ENCODE measurements around the gene AMDHD2.

The AMDHD2 gene

DNA sequence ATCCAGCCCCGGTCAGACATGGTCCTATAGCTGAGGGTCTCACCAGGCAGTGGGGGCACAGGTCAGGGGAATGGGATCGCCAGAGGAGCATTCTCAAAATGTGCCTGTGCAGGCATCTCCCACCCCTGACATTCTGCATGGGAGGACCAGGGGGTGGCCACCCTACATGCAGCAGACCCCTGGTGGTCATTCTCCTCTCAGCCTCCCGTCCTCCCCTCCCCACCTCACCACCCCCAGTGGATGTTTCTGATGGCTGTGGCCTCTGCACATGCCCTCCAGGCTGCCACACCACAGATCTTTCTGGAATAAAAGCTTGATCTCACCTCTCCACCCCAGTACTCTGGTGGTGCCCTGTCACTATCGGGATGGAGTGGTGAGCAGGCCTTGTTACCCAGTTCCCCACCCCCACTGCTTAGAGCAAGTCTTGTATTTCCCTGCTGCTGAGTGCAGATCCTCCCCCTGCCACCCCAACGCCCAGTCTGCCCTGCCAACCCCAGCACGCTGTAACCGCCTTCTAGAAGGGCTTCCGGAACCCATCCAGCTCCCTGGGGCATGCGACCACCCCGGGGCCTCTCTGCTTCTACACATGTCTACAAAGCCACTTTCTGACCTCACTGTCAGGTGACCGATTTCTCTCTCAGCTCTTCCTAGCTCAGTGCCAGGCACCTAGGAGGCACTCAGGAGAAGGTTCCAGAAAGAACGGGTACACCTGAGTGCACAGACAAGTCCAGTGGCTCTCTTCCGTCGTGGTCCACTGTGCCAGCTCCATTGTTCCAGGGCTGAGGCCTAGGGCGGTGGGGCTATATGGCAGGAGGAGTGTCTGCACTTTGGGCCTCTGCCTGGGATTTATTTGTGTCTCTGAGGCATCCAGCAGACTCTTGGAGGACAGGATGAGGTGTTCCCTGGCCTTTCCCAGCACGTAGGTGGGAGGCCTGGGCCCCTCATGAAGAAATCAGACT is 36.0 kb upstream of the AMDHD2 start:
- no peak for DNase-seq

DNA sequence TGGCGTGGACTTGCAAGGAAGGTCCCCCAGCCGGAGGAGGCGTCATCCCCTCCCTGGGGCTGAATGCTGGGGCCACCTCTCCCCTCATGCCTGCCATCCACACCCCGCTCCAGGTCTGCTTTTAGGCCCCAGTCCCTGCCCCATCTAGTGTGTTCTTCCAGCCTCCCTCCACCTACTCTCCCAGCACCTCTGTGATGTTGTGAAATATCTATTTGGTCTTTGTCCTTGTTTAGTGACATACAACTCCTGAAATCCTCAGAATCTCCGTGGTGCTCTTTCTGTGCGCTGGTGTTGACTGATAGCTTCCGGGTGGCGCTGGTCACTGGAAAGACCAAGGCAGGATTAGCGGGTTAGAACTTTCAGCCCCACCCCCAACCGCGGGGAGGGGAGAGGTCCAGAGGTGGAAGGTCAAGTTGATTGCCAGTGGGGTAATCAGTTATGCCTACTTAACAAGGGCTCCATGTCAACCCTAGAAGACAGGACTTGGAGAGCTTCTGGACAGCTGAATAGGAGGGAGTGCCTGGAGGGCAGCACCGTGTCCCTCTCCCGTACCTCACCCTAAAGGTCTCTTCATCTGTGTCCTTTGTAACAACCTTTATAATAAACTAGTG is 35.2 kb upstream of the AMDHD2 start:
- no peak for DNase-seq

DNA sequence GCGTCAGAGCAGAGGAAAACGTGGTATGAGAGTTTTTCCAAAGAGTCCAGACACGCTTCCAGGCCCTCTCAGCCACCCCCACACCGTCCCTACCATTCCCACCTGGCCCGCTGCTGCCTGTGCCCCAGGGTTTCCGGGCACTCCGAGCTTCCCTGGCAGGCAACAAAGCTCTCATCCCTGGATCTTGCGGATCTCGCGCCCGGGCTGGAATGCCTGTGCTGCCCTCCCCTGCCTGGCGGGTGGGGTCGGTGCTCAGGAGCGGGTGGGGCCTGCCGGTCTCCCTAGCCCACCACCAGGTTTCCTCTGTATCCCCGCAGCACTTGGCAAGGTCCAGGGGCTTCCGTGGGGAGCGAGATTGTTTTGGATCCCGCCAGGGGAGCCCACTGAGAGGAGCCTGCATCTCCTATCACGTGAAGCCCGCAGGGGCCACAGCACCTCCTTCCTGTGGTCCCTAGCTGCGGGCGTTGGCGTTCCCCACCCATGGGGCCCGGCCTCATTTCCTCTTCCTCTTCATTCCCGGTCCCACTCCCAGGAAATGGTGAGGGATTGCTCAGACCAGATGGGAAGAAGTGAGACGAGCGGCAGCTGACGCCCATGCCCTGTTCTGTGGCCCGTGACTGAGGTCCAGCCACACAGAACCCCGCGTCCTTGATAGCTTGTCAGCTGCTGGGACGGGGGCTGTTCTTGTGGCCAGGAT is 34.2 kb upstream of the AMDHD2 start:
- DNase-seq: no peak

DNA sequence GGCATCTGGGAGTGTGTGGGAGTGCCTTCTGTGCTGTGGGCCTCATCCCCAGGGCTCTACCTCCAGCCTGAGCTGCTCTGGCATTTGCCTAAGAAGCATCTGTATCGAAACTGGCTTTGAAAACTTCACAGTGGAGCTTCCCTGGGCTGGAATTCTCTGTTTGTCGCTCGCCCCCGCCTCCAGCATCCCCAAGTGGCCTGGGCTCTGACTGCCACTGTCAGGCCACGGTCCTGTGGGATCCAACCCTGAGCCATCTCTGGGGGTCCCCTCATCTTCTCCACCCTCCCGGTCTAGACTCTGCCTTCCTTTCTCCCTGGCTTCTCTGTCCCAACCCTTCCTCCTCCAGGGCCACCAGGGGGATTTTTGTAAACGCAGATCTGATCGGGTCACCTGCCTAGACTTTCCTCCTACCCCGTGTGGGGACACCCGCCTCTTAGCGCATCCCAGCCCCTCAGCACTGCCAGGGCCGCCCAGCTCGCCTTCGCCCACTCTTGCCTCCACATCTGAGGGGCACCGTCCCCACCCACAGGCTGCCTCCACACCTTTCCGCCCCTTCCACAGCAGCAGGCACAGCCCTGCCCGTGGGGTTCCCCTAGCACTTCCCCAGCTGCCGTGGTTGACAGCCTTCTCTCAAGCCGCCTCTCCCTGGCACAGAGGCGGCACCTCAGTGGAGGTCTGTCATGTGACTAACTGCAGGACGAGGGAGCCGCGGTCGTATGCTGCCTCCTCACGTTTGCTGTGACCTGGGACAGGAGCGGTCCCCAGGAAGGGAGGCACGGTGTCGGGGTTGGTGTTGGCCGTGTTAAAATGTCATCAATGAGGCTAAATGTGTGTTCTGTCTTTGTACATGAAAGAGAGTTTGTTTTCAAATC is 33.3 kb upstream of the AMDHD2 start:
- DNase-seq: no peak

DNA sequence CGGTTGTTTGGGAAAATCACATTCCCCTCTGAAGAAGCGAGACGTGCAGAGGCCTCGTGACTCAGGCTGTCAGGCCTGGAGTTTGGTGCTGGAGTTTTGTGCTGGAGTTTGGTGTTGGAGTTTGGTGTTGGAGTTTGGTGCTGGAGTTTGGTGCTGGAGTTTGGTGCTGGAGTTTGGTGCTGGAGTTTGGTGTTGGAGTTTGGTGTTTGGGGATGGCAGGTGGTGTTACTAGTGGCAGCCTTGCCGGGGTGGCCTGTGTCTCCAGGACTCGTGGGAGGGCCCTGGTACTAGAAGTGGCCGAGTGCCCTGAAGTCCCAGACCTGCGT is 32.7 kb upstream of the AMDHD2 start:
- DNase-seq: no peak

DNA sequence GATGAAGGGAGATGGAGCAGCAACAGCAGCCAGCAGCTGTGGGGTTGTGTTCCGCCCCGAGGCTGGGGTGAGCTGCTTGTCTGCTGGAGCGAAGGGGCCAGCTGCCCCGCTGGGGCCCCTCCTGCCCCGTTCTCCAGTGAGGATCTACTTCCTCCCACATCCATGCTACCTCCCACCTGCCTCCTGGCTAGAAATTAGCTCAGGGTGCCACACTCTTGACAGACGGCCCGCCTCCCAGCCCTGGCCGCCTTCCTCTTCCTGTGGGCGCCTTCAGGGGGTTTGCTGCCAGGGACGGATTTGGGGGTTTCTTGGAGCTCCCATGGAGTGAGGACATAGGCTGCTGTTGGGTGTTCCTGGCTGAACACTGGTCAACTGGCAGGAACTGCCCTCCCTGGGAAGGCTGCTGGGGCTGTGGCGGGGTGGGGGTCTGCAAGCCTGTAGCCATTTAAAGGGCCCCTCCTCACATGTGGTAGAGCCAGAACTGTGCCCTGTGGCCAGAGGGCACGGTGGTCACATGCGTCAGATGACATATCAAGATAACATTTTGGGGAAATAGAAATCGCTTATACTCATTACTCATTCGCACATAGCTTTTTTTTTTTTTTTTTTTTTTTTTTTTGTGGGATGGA is 32.2 kb upstream of the AMDHD2 start:
- DNase-seq: no peak

DNA sequence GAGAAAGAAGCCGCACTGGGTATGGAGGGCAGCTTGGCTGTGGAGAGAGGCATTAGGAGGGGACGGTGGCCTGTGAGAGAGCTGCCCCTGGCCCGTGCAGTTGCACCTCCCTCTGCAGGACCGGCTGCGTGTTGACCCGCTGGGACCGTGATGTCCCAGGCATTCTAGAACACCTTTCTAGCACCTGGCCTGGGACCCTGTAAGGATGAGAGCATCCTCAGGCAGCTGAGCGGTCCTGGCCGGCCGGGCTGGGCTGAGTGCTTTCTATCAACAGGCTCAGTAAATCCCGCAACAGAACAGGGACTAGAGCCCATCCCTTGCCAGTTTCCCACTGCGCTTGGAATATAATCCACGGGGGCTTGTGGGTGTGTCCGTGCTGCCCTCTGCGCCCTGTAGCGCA is 30.6 kb upstream of the AMDHD2 start:
- DNase-seq: no peak

DNA sequence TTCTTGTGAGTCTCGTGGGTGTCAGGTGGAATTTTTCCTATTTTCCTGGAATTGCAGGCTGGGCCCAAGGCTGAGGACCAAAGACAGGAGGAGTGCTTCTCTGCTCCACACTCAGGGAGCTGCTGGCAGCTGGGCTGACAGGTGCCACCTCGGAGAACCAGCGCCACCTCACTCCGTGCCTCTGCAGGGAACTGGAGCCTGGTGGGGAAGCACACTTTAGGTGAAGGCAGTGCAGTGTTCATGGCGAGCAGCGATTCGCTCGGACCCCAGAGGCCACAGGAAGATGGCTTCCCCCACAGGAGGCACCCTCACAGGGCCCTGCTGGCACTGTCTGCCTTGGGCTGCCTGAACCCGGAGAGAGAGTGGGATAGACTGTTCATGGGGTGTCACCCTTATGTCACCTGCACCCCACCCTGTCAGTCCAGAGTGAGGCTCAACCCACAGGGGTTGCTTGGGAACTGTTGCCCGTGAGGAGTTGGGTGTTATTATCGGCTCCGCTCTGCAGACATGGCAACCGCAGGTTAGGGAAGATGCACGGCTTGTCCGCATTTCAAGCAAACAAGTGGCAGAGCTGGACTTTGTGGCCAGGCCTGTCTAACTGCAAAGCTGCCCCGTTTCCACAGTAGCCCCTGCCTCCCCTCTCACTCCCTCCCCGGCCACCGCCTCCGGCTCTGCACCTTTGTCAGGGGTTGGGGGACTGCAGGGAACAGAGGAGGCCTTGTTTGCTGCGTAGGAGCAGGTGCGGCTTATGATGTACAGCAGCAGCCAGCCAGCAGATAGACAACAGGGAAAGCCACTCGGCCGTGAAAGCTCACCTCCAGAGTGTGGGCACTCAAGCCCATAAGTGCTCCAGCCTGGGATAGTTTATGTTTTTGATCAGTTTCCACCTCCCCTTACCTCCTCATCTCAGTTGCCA is 29.7 kb upstream of the AMDHD2 start:
- DNase-seq: no peak

DNA sequence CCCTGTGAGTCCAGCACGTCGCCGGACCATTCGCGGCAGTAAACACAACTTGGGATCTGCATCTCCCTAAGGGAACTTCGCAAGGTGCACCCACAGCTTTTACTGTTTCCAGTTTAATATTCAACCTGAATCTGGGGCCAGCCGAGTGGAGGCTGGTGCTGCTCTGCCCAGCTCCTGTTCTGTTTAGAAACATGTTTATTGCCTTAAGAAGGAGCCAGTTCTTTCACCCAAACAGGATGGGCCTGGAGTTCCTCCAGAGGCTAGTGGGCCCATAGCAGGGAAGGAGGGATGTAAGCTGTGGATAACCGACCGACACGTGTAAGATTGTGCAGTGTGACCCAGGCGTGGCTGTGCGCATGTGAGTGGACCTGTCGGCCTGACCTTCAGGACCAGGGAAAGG is 27.9 kb upstream of the AMDHD2 start:
- DNase-seq: no peak

DNA sequence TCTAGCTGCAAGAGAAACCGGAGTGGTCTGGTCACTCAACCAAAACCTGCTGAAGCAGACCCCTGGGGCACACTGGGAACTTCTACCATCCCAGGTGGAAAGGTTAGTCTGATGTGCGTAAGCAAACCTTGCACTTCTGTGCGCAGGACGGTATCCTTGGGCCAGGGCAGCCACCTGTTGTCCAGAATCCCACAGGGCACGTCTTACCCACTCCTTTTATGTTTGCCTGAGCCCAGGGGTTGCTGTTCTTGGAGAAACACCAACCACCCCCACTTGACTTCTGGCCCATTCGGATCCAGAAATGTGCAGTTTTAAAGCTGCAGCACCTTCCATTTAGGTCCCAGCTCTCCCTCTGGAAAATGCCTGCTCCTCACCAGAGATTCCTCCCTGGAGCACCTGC is 26.6 kb upstream of the AMDHD2 start:
- no peak for DNase-seq

DNA sequence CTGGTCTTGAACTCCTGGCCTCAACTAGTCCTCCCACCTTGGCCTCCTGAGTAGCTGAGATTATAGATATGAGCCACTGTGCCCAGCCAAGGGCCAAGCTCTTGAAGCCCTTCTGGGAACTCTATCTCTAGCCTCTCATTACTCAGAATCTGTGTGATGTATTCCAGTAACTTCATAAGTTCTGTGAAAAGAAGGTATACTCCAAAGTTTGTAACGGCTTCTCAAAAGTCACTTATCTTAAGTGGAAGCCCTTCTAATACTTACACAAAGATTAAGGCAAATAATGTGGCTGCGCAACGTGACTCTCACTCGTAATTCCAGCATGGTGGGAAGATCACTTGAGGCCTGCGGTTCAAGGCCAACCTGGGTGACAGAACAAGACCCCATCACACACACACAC is 25.6 kb upstream of the AMDHD2 start:
- no peak for DNase-seq

DNA sequence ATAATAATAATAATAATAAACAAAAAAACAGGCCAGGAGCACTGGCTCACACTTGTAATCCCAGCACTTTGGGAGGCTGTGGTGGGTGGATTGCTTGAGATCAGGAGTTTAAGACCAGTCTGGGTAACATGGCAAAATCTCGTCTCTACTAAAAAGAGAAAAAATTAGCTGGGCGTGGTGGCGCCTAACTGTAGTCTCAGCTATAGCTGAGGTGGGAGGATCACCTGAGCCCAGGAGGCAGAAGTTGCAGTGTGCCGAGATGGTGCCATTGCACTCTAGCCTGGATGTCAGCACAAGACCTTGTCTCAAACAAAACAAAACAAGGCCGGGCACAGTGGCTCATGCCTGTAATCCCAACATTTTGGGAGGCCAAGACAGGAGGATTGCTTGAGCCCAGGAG is 25.1 kb upstream of the AMDHD2 start:
- DNase-seq: no peak

DNA sequence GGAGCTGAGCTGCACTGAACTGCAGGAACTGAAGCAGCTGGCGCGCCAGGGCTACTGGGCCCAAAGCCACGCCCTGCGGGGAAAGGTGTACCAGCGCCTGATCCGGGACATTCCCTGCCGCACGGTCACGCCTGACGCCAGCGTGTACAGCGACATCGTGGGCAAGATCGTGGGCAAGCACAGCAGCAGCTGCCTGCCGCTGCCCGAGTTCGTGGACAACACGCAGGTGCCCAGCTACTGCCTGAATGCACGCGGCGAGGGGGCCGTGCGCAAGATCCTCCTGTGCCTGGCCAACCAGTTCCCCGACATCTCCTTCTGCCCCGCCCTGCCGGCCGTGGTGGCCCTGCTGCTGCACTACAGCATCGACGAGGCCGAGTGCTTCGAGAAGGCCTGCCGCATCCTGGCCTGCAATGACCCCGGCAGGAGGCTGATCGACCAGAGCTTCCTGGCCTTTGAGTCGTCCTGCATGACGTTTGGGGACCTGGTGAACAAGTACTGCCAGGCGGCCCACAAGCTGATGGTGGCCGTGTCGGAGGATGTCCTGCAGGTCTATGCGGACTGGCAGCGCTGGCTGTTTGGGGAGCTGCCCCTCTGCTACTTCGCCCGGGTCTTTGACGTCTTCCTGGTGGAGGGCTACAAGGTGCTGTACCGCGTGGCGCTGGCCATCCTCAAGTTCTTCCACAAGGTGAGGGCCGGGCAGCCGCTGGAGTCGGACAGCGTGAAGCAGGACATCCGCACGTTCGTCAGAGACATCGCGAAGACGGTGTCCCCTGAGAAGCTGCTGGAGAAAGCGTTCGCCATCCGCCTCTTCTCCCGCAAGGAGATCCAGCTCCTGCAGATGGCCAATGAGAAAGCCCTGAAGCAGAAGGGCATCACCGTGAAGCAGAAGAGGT is 23.7 kb upstream of the AMDHD2 start:
- DNase-seq: no peak

DNA sequence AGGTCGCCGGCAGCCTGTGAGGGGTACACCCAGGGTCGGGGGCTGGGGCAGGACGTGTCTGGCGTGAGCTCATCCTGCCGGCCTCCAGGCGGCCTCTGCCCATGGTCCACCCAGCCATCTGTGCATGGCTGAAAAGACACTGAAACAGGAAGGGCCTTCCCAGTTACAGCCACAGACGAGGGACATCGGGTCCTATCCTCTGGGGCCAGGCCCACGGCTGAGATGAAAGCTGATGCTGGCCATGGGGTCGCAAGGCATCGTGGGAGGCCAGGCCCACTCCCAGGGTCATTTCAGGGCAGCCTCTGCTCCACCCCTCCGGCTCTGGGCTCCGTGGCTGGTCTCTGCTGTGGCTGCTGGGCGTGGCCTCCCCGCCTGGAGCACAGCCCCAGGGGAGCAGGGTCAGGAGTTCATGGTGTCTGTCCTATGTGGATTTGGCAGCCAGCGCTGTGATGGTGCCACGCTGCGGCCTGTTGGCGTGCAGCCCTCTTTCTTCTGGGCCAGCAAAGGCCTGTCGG is 23.0 kb upstream of the AMDHD2 start:
- DNase-seq: peak; percentile 18

DNA sequence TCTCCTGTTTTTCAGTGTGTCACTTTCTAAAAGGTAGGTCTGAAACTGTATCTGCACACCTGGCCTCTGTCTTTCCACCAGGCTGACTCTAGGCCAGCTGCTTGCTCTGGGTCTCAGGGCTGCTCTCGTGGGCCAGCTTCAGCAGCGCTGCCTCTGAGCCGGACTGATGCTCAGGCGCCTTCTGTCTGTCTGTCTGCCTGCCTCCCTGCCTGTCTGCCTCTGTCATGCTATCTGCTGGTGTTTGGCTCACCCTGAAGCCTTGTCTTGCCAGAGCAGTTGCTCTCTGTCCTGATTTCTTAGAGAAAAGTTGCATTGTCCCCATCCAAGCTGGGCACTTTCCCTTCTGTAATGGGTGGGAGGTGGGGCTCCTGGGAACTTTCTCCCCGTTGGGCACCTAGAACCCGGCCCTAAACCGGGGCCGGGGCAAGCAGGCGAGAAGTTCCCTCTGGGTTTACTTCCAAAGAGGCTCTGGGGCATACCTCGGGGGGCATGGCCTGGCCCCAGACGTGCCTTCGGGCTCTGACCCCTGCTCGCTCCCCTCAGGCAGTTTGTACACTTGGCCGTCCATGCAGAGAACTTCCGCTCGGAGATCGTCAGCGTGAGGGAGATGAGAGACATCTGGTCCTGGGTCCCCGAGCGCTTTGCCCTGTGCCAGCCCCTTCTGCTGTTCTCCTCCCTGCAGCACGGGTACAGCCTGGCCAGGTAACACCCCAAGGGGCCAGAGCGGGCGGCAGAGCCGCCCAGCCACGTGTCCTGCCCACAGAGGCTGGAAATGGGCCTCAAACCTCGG is 22.3 kb upstream of the AMDHD2 start:
- DNase-seq: peak; percentile 5

DNA sequence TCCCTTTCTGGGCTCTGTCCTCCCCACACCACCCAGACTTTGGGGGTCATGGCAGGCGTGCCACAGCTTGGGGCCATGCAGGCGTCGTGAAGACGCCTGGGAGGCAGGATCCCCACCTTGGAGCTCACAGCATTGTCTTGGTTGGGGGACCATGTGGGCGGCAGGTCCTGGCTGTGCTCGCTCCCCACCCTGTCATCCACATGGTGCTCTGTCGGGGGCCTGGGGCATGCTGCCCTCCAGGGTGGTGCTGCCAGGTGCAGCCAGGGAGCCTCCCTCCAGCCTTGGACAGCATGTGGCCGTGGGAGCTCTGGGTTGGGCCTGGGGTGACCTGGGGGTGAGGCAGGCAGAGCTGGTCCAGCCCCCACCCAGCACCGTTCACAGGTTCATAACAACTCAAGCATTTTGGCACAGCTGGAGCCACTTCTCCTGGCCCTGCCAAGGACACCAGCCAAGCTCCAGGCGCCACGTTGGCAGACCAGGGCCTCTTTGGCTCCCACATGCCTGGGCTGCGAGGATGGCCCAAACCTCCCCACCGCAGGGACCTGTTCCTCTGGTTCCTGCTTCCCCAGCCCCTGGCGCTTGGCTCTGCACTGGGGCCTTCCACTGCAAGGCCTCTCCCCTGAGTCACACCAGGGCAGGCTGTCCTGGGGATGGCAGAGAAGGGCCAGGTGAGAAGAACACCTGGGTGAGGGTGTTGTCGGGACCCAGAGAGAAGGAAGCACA is 21.5 kb upstream of the AMDHD2 start:
- DNase-seq: peak; percentile 69

DNA sequence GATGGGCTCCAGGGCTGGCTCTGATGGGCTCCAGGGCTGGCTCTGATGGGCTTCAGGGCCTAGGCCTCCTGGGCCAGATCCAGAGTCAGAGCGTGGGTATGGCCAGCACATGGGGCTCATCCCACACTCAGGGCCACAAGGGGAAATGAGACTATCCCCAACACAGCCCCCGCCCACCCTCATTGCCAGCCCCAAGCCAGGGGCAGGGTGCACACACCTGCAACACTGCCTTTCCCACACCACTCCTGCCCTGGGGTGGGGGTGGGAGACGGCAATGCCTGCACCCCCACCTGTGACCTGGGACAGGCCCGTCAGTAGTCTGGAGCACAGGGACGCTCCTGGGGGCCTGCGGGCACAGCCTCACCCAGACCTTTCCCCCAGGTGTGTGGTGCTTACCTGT is 20.7 kb upstream of the AMDHD2 start:
- DNase-seq: no peak

DNA sequence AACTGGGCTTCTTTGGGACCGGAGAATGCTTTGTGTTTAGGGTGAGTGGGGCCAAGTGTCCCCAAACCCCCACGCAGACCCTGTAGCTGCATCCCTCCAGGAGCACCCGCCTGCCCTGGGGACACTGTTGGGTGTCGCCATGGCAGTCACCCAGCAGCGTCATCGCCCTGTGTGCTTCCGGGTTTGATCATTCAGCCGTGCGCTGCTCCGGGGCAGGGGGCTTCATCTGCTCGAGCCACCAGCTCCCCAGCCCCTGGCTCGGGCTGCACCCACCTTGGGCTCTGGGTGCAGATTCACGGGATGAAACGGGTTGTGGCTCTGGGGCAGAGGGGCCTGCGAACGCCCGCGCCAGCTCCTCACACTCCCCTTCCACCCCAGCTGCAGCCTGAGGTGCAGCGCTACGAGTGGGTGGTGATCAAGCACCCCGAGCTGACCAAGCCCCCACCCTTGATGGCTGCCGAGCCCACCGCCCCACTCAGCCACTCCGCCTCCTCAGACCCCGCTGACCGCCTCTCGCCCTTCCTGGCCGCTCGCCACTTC is 20.2 kb upstream of the AMDHD2 start:
- DNase-seq: no peak

All from NCI-H446 treated with DMSO at 0.1 percent for 48 hours (cell line).